ENCODE results near the gene SUB1. TPM values are rescaled to one million over a fixed set of nuclear protein-coding genes. Genes with fewer than 3 reads are reported as not detected.

The SUB1 gene
- total RNA-seq, 1 donor from 2014 or later, result 260 TPM

DNA sequence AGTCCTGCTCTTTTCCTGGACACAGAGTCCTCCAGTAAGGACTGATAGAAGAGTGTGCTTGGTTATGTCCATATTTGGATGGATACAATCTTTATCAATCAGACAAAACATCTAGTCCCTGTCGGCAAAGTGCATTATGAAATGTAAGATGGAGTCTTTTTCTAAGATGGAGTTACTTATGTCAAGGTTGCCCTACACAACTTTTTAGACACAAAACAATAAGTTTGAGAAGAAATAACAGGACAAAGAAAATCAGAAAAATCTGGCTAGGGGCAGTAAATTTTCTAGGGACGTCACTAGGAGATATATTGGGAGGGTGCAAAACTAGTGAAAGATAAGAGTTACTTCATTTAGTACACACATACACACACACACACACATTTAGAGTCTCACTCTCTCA is 23.3 kb upstream of the SUB1 start:
- Mint-ChIP-seq H3K27me3 (ENCODE audit: low read depth) (no peaks in the 10 kb centered on the region), H3K4me1 (peaks cover 18% of the 10 kb centered on the region), H3K9me3 (peaks cover 2% of the 10 kb centered on the region), H3K36me3 (ENCODE audit: low read depth) (no peaks in the 10 kb centered on the region), H3K27ac (ENCODE audit: unreplicated experiment) (no peak overlapping the region), H3K4me3 (no peak overlapping the region)
- TF ChIP-seq, protein P1, sequence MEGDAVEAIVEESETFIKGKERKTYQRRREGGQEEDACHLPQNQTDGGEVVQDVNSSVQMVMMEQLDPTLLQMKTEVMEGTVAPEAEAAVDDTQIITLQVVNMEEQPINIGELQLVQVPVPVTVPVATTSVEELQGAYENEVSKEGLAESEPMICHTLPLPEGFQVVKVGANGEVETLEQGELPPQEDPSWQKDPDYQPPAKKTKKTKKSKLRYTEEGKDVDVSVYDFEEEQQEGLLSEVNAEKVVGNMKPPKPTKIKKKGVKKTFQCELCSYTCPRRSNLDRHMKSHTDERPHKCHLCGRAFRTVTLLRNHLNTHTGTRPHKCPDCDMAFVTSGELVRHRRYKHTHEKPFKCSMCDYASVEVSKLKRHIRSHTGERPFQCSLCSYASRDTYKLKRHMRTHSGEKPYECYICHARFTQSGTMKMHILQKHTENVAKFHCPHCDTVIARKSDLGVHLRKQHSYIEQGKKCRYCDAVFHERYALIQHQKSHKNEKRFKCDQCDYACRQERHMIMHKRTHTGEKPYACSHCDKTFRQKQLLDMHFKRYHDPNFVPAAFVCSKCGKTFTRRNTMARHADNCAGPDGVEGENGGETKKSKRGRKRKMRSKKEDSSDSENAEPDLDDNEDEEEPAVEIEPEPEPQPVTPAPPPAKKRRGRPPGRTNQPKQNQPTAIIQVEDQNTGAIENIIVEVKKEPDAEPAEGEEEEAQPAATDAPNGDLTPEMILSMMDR (conservative IDR thresholded peaks at IDR 0.05), result no peak
- no peak for DNase-seq (ENCODE audit: low read depth, low spot score)

DNA sequence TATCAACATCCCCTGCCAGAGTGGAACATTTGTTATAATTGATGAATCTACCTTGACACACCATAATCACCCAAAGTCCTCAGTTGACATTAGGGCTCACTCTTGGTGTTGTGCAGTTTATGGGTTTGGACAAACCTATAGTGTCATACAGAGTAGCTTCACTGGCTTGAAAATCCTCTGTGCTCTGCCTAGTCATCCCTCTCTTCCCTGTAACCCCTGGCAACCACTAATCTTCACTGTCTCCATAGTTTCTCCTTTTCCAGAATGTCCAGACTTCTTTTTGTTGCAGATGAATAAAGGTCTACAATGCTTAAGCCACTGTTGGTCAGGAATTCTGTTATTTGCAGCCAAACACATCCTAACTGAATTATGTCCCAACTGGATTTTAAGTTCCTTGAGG is 22.5 kb upstream of the SUB1 start:
- Mint-ChIP-seq H3K9me3 (peaks cover 2% of the 10 kb centered on the region), H3K4me1 (peaks cover 13% of the 10 kb centered on the region), H3K36me3 (ENCODE audit: low read depth) (no peaks in the 10 kb centered on the region), H3K27me3 (ENCODE audit: low read depth) (no peaks in the 10 kb centered on the region), H3K27ac (ENCODE audit: unreplicated experiment) (no peak overlapping the region), H3K4me3 (no peak overlapping the region)
- no peak for DNase-seq (ENCODE audit: low read depth, low spot score)
- TF ChIP-seq, protein P1 (conservative IDR thresholded peaks at IDR 0.05), result no peak

DNA sequence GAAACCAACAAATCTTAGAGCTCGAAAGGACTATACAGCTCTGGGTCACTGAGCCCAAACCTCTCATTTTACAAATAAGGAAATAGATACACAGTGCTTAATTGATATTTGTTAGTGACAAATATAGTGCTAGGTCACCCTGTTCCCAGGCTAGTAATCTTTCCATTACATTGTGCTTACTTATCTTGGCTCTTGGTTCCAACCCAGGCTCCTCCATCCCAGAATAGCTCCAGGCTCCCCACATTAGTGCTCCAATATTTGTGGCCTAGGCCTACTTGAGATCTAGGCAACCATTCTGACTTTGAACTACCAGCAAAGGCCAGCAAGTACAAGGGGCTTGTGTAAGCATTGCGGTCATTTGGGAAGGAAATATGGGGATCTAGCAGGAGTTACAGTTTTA is 21.7 kb upstream of the SUB1 start:
- Mint-ChIP-seq H3K36me3 (ENCODE audit: low read depth) (no peaks in the 10 kb centered on the region), H3K4me1 (peaks cover 13% of the 10 kb centered on the region), H3K4me3 (no peak overlapping the region), H3K9me3 (peaks cover 2% of the 10 kb centered on the region), H3K27me3 (ENCODE audit: low read depth) (no peaks in the 10 kb centered on the region), H3K27ac (ENCODE audit: unreplicated experiment) (no peak overlapping the region)
- TF ChIP-seq, protein P1 (conservative IDR thresholded peaks at IDR 0.05), result no peak
- DNase-seq (ENCODE audit: low read depth, low spot score), result no peak

DNA sequence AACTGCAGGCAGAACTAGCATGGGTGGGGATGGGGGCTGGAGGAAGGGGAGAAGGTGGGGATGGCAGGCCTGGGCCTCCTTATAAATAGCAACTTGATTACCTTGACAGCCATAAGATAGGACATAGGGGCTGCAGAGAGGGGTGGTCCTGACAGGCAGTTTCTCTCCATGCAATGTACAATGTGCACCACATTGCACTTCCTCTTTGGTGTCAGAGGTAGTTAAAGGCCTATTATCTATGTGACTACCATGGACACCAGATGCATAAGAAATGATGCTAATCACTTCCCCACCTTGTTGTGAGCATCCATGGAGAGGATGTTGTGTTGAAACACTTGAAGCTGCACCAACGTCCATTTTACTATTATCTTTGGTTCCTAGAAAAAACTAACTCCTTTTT is 20.2 kb upstream of the SUB1 start:
- TF ChIP-seq, protein P1 (conservative IDR thresholded peaks at IDR 0.05), result no peak
- no peaks in the 10 kb centered on the region for H3K27me3 Mint-ChIP-seq (ENCODE audit: low read depth)
- peaks cover 6% of the 10 kb centered on the region for H3K9me3 Mint-ChIP-seq
- H3K4me1 Mint-ChIP-seq, result peaks cover 6% of the 10 kb centered on the region
- no peak for DNase-seq (ENCODE audit: low read depth, low spot score)
- H3K27ac Mint-ChIP-seq (ENCODE audit: unreplicated experiment), result no peak overlapping the region
- no peaks in the 10 kb centered on the region for H3K36me3 Mint-ChIP-seq (ENCODE audit: low read depth)
- H3K4me3 Mint-ChIP-seq, result no peak overlapping the region

DNA sequence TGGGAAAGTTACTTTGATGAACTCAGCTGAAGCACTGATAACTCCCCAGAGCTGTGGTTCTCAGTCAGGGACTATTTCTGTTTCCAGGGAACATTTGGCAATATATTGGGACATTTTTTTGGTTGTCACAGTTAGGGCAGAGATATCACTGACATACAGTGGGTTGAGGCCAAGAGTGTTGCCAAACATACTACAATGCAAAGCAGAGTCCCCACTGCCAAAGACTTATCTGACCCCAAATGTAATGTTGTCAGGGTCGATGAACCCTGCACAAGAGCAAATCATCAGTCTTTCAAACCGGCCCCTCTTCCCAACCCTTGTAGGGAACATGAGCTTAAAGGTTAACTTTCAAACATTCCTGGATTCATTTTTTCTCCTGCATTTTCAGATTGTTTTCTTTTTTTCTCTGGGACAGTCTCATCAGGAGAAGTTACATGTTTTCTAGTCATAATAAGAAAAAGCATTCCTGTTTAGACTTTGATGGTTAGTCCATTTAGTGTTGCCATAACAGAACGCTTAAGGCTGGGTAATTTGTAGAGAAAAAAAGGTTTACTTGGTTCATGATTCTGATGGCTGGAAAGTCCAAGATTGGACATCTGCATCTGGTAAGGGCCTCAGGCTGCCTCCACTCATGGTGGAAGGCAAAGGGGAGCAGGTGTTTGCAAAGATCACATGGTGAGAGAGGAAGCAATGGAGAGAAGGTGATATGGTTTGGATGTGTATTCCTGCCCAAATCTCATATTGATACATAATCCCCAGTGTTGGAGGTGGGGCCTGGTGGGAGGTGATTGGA is 18.8 kb upstream of the SUB1 start:
- Mint-ChIP-seq H3K9me3 (peaks cover 6% of the 10 kb centered on the region), H3K4me1 (peaks cover 6% of the 10 kb centered on the region), H3K4me3 (no peak overlapping the region), H3K27ac (ENCODE audit: unreplicated experiment) (no peak overlapping the region), H3K27me3 (ENCODE audit: low read depth) (no peaks in the 10 kb centered on the region), H3K36me3 (ENCODE audit: low read depth) (no peaks in the 10 kb centered on the region)
- no peak for DNase-seq (ENCODE audit: low read depth, low spot score)
- TF ChIP-seq, protein P1 (conservative IDR thresholded peaks at IDR 0.05), result no peak

All from neural crest cell (in vitro differentiated cells).